K562 (cell line): ENCODE data around the gene ZNF672. TPM values are rescaled to one million over a fixed set of nuclear protein-coding genes. Genes with fewer than 3 reads are reported as not detected.

Experiments used
- BRD4 ChIP-seq: fragments of 200-600 bp; sonication (generic); IDR thresholded peaks from 2 replicates; pipeline ENCODE4 v1.6.1; 2017; ENCODE audit warnings: inconsistent platforms
- FOXJ2 ChIP-seq: fragments of 200-800 bp; sonication (Bioruptor generic); IDR thresholded peaks from 2 replicates; pipeline ENCODE4 v1.6.1; 2016; ENCODE audit warnings: missing genetic modification characterization, missing compliant biosample characterization
- GTF2F1 ChIP-seq: IDR thresholded peaks from 2 replicates; pipeline ENCODE4 v1.6.1; 2011; ENCODE audit warnings: low read depth, low read length, improper control_type of control experiment
- HNRNPUL1 ChIP-seq: fragments of 200-400 bp; formaldehyde crosslinking; IDR thresholded peaks from 2 replicates; pipeline ENCODE4 v1.6.1; 2017; ENCODE audit warnings: low read length
- LARP7 ChIP-seq: fragments of 450-650 bp; IDR thresholded peaks from 2 replicates; pipeline ENCODE4 v1.6.1; 2016
- MCM2 ChIP-seq: fragments of 450-650 bp; IDR thresholded peaks from 2 replicates; pipeline ENCODE4 v1.6.1; 2017; ENCODE audit warnings: low read depth, mild to moderate bottlenecking
- POLR2H ChIP-seq: IDR thresholded peaks from 2 replicates; pipeline ENCODE4 v1.6.1; 2016; ENCODE audit warnings: missing genetic modification characterization, low read depth, mild to moderate bottlenecking, control low read depth, missing compliant biosample characterization, moderate library complexity
- PTRF ChIP-seq: fragments of 450-650 bp; IDR thresholded peaks from 2 replicates; pipeline ENCODE4 v1.6.1; 2016; ENCODE audit warnings: mild to moderate bottlenecking, missing genetic modification characterization, missing compliant biosample characterization
- PURB ChIP-seq: sonication (generic); formaldehyde crosslinking; IDR thresholded peaks from 2 replicates; pipeline ENCODE4 v1.9.0; 2021; ENCODE audit warnings: low read depth, mild to moderate bottlenecking, missing genetic modification reagents
- TOE1 ChIP-seq, 2 experiments: fragments of 450-650 bp in 1 of 2; sonication (generic) in 1 of 2; formaldehyde crosslinking in 1 of 2; IDR thresholded peaks; 2 replicates each; pipeline versions ENCODE4 v1.7.1 to v1.8.0; 2016 to 2022; ENCODE audit warnings: borderline replicate concordance in 2 of 2, mild to moderate bottlenecking in 2 of 2, antibody characterized with exemption in 1 of 2, inconsistent platforms in 1 of 2, low read depth in 1 of 2, missing genetic modification reagents in 1 of 2, moderate library complexity in 1 of 2
- ZNF175 ChIP-seq: fragments of 200-800 bp; sonication (Bioruptor generic); IDR thresholded peaks from 2 replicates; pipeline ENCODE4 v1.6.1; 2016; ENCODE audit warnings: low read depth, mild to moderate bottlenecking, missing genetic modification characterization, missing compliant biosample characterization
- ZNF384 ChIP-seq: IDR thresholded peaks from 2 replicates; pipeline ENCODE4 v1.6.1; 2012; ENCODE audit warnings: low read depth, low read length, improper control_type of control experiment
- ZNF699 ChIP-seq: fragments of 250-450 bp; sonication (Bioruptor Pico); IDR thresholded peaks from 2 replicates; pipeline ENCODE4 v1.8.0; 2021; ENCODE audit warnings: mild to moderate bottlenecking, moderate library complexity; ENCODE audit not compliant: insufficient replicate concordance
- ZNF75A ChIP-seq: fragments of 450-650 bp; formaldehyde crosslinking; IDR thresholded peaks from 2 replicates; pipeline ENCODE4 v1.4.0; 2020; ENCODE audit warnings: mild to moderate bottlenecking
- polyA plus RNA-seq, 8 experiments: library from polyadenylated mRNA; depleted of rRNA in 4 of 8; stranded (reverse) in 5 of 8; unstranded in 3 of 8; fragments of >200 nt; fragmentation: Nextera tagmentation in 2 of 8; fragmentation: Illumina TruSeq in 1 of 8; extraction: Ambion mirVana in 2 of 8; extraction: Trizol in 1 of 8; gene quantifications; 2 replicates each; pipeline versions ENCODE4 v1.2.1 to v1.2.3, GENCODE V29; 2011 to 2014; ENCODE audit warnings: inconsistent platforms in 1 of 8, missing spikeins in 1 of 8
- total RNA-seq, 7 experiments: library from RNA; depleted of rRNA in 6 of 7; stranded (reverse); fragments of >200 nt in 6 of 7; fragmentation: Illumina TruSeq in 2 of 7; extraction: Trizol in 2 of 7; gene quantifications; 2 replicates each; pipeline versions ENCODE4 v1.2.1 to v1.2.3, GENCODE V29; 2011 to 2021; ENCODE audit warnings: low replicate concordance in 1 of 7
- TF ChIP-seq, protein P1 (sequence below): conservative IDR thresholded peaks from 2 replicates; pipeline ENCODE4 v1.6.1; 2011; ENCODE audit warnings: low read depth, mild to moderate bottlenecking, low read length; ENCODE audit not compliant: control insufficient read depth
- TF ChIP-seq, protein P2 (sequence below): sonication (generic); formaldehyde crosslinking; IDR thresholded peaks from 2 replicates; pipeline ENCODE4 v1.8.1; 2023; ENCODE audit warnings: mild to moderate bottlenecking, missing genetic modification reagents
- TF ChIP-seq, protein P3 (sequence below): fragments of 250-450 bp; sonication (Bioruptor Pico); IDR thresholded peaks from 2 replicates; pipeline ENCODE4 v1.4.0; 2020
- TF ChIP-seq, protein P4 (sequence below): fragments of 200-400 bp; formaldehyde crosslinking; IDR thresholded peaks from 2 replicates; pipeline ENCODE4 v1.6.1; 2017; ENCODE audit warnings: mild to moderate bottlenecking, low read depth, low read length, moderate library complexity
- TF ChIP-seq, protein P5 (sequence below): fragments of 450-650 bp; formaldehyde crosslinking; IDR thresholded peaks from 2 replicates; pipeline ENCODE4 v1.4.0; 2022; ENCODE audit warnings: missing genetic modification characterization

Gene ZNF672
- total and polyA plus RNA-seq, 9 of the 15 experiments (the other 6 are each of a cell fraction or from before 2014, with no cell fraction given) = 1.9 to 57.9 (median 24.1) TPM

DNA sequence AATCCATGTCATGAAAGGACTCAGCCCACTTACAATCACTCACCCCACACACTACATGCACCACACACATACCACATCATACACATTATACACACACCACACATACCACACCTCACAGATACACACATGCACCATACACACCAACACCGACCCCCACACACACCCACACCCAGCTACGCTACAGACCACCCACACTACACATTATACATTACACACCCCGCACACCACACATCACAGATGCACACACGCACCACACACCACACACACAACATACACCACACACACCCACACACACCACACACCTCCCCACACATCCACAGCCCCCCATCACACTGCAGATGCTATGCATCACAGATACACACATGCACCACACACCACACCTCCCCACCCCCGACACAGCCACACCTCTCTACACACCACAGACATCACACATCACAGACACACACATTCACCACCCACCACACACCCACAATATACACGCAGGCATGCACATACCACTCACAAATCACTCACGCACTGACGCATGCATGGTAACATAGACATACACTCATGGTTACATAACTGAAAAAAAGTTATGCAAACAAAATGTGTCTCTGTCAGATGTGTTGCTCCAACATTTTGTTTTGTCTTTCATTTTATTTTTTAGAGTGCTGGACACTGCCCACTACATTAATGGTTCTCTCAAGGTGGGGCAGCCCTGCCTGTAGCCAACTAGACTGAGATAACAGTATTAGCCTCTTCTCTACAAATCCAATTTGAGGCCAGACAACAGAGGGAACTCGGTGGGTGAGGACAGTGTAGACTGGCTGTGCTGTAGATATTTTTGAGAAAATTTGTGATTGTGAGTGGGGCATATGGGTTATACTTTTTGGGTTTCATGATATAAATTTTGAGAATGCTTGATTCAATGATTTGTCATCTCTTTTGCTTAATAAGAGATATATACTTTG lies 52.8 kb downstream of the ZNF672 start (continued):
- TF ChIP-seq, protein P1, sequence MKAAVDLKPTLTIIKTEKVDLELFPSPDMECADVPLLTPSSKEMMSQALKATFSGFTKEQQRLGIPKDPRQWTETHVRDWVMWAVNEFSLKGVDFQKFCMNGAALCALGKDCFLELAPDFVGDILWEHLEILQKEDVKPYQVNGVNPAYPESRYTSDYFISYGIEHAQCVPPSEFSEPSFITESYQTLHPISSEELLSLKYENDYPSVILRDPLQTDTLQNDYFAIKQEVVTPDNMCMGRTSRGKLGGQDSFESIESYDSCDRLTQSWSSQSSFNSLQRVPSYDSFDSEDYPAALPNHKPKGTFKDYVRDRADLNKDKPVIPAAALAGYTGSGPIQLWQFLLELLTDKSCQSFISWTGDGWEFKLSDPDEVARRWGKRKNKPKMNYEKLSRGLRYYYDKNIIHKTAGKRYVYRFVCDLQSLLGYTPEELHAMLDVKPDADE = no peak
- TF ChIP-seq LARP7 (peak; percentile 67), ZNF175 (no peak), PURB (no peak), FOXJ2 (tag) (no peak), TOE1 (IDR thresholded peaks at IDR 0.05; ENCODE audit: borderline replicate concordance) (peak; percentile 62), TOE1 (CRISPR knock-in tag; IDR thresholded peaks at IDR 0.05; ENCODE audit: borderline replicate concordance, low read depth) (no peak), ZNF75A (CRISPR knock-in tag) (0 out of 2 replicates have a peak, but pooled peaks have one; percentile 22), GTF2F1 (no peak), HNRNPUL1 (no peak), MCM2 (no peak), PTRF (tag) (no peak), BRD4 (no peak), ZNF699 (CRISPR knock-in tag) (no peak), POLR2H (no peak), ZNF384 (no peak)
- TF ChIP-seq, protein P2, sequence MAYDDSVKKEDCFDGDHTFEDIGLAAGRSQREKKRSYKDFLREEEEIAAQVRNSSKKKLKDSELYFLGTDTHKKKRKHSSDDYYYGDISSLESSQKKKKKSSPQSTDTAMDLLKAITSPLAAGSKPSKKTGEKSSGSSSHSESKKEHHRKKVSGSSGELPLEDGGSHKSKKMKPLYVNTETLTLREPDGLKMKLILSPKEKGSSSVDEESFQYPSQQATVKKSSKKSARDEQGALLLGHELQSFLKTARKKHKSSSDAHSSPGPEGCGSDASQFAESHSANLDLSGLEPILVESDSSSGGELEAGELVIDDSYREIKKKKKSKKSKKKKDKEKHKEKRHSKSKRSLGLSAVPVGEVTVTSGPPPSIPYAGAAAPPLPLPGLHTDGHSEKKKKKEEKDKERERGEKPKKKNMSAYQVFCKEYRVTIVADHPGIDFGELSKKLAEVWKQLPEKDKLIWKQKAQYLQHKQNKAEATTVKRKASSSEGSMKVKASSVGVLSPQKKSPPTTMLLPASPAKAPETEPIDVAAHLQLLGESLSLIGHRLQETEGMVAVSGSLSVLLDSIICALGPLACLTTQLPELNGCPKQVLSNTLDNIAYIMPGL = no peak
- TF ChIP-seq, protein P3, sequence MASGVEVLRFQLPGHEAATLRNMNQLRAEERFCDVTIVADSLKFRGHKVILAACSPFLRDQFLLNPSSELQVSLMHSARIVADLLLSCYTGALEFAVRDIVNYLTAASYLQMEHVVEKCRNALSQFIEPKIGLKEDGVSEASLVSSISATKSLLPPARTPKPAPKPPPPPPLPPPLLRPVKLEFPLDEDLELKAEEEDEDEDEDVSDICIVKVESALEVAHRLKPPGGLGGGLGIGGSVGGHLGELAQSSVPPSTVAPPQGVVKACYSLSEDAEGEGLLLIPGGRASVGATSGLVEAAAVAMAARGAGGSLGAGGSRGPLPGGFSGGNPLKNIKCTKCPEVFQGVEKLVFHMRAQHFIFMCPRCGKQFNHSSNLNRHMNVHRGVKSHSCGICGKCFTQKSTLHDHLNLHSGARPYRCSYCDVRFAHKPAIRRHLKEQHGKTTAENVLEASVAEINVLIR (CRISPR knock-in tag) = no peak
- TF ChIP-seq, protein P4, sequence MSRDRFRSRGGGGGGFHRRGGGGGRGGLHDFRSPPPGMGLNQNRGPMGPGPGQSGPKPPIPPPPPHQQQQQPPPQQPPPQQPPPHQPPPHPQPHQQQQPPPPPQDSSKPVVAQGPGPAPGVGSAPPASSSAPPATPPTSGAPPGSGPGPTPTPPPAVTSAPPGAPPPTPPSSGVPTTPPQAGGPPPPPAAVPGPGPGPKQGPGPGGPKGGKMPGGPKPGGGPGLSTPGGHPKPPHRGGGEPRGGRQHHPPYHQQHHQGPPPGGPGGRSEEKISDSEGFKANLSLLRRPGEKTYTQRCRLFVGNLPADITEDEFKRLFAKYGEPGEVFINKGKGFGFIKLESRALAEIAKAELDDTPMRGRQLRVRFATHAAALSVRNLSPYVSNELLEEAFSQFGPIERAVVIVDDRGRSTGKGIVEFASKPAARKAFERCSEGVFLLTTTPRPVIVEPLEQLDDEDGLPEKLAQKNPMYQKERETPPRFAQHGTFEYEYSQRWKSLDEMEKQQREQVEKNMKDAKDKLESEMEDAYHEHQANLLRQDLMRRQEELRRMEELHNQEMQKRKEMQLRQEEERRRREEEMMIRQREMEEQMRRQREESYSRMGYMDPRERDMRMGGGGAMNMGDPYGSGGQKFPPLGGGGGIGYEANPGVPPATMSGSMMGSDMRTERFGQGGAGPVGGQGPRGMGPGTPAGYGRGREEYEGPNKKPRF = no peak
- TF ChIP-seq, protein P5, sequence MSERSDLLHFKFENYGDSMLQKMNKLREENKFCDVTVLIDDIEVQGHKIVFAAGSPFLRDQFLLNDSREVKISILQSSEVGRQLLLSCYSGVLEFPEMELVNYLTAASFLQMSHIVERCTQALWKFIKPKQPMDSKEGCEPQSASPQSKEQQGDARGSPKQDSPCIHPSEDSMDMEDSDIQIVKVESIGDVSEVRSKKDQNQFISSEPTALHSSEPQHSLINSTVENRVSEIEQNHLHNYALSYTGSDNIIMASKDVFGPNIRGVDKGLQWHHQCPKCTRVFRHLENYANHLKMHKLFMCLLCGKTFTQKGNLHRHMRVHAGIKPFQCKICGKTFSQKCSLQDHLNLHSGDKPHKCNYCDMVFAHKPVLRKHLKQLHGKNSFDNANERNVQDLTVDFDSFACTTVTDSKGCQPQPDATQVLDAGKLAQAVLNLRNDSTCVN (CRISPR knock-in tag) = peak; percentile 85; the same call in 1 of the 2 replicates
